ENCODE data around the gene OXSM.

OXSM gene

DNA sequence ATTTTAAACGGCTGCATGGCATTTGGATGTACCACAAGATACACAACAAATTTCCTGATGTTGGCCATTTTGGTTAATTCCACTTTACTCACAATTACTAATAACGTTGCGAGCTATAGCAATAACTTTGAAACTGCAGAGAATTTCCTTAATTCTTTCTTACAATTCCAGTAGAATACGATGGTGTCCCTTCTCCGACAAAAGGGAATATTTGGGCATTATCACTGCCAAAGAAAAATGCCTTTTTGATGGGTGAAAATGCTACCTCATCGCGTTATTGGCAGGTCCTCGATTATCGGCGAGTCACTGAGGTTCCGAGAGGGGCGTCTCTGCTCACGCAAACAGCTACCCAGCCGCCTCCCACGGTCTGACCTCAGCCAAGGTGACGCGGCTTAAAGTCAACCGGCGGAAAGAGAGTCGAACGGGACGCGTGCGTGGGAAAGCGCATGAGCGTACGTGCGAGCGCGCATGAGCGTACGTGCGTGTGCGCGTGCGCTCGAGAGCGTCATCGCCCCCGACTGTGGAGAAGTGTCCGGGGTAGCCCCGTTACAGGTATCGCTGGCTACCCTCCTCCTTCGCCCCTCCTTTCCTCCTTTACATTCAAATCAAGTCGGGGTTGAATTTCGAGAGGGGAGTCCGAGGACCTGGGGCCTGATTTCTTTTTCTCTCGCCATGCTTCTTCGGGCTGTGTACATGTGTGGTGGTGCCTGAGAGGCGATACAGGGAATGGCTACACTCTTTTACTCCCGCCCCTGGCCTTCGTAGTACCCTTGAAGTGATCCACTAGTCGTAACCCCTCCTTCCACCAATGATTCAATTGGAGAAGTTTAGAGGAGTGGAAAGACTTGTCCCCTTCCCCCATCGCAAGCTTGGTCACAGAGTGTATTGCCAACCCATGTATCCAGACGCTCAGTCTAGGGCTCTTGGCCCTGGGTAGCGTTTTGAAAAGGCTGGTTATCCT, at the start of gene OXSM:
OXSM (plus strand) TSS at position 495 of the 961 bp plus-strand sequence. CDS start 931 bp downstream, outside the sequence.
- peak; percentile 94 for DNase-seq

GRCh38 chr3:25744470-25744869, 45.4 kb upstream of the OXSM start:
- no peak for DNase-seq

DNA sequence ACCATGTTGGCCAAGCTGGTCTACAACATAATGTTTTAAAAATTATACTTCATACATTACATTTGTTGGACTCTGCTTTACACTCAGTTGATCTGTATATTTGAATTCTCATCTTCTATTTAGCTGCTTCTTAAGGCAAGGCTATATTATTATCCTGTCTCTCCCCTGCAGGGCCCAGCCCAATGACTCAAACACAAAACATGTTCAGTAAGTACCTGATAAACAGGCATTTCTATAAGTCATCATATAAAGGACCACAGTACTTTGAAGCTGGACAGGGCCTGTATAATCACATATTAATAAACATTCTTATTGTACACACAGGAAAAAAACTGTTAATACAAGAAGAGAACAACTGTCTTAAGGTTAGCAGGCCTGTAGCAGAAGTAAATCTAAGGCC, 42.9 kb upstream of the OXSM start:
- DNase-seq = no peak

DNA sequence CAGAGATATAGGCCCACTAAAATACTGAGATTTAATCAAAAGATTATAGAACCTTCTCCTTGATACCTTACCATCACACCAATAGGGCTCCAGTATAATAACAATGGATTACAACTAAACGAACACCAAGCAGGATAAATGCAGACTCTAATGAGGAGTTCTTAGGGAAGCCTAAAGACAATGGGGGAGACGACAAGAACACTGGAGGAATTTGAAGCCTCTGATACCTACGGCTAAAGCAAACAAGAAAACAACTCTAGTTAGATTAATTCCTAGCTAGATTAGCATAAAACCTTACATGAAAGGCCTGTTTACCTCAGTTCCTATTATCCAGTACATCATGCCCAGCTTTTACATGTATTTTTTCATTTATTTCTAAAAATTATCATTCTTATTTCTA, 41.7 kb upstream of the OXSM start:
- DNase-seq = no peak

- DNase-seq = no peak
Measured at GRCh38 chr3:25749031-25749581, 40.8 kb upstream of the OXSM start.

DNA sequence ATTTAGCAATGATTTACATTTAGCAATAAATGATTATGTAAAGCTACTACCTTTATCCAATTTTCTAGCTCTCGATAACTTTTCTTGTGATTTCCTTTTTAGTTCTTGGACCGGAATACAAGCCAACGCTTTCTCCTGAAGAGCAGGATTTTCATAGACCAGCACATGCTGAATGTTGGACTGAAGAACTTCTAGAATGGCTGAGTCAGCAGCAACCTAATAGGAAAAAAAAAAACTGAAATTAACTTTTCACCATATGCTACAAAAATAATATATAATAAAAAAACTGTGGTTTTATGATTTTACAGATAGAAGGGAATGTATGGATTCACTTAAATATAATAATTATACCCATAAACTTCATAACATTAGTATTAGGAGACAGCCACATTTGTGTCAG, 38.8 kb upstream of the OXSM start:
- no peak for DNase-seq

DNA sequence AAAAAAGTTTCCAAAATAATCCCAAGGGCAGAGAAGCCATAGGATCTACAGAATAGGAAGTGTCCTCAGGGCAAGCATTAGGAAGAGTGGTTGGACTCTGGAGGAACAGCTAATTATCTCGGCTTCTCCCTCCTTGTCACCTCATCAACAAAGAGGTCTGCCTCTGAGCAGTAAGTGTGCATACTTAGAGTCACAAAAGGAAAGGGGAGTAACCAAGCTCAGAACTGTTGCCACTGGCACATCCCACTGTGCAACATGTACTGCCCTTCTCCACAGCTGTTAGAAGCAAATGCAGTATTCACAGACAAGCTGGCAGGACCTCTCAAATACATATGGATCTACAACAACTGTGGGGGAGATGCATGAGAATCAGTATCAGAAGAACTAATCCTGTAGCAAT, 38.2 kb upstream of the OXSM start:
- no peak for DNase-seq

- DNase-seq = no peak
Measured at GRCh38 chr3:25768851-25769250, 21.0 kb upstream of the OXSM start.

DNA sequence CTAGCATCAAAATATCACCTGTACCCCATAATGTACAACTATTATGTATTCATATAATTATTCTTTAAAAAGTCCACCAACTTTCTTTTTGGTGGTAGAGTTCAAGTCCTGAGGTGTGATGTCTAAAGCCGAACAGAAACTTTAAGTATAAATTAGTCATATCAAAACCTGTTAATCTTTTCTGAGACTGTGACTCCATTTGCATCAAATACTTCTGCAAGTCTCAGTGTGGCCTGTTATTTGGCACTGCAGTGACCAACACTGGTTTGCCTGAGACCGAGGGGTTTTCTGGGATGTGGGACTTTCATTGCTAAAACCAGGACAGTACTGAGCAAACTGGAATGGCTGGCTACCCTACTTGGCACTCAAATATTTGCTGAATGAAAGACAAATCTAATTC, 14.0 kb upstream of the OXSM start:
- DNase-seq = no peak

GRCh38 chr3:25780618-25781017, 9.3 kb upstream of the OXSM start:
- no peak for DNase-seq

DNA sequence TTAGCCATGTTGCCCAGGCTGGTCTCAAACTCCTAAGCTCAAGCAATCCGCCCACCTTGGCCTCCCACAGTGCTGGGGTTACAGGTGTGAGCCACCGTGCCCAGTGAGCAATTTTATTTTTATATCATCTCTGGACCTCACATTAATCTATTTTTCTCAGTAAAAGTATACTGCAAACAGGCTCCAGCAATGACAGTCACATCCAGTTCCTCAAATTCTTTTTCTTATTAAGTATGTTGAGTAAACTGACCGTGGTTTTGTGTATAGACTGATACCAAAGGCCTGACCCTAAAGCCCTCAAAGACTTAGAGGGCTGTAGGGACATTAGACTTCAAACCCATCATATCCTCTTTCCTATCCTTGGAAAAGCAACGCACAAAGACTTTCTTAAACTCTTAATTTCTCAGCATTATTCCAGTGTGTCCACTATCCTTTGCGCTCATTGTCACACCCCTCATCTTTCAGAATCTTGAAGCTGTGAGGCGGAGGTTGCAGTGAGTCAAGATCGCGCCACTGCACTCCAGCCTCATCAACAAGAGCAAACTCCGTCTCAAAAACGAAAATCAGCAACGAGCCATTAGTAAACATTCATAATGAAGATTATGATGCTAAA, 8.6 kb upstream of the OXSM start:
- DNase-seq = no peak

- no peak for DNase-seq
Measured at GRCh38 chr3:25781758-25782594, 7.9 kb upstream of the OXSM start.

- no peak for DNase-seq
Measured at GRCh38 chr3:25782636-25782937, 7.3 kb upstream of the OXSM start.

GRCh38 chr3:25782938-25783660, 6.8 kb upstream of the OXSM start, which contains the start of gene NGLY1:
Gene NGLY1 (minus strand): TSS chr3:25783443. CDS start chr3:25783390, 53 bp downstream.
- peak; percentile 86 for DNase-seq

DNA sequence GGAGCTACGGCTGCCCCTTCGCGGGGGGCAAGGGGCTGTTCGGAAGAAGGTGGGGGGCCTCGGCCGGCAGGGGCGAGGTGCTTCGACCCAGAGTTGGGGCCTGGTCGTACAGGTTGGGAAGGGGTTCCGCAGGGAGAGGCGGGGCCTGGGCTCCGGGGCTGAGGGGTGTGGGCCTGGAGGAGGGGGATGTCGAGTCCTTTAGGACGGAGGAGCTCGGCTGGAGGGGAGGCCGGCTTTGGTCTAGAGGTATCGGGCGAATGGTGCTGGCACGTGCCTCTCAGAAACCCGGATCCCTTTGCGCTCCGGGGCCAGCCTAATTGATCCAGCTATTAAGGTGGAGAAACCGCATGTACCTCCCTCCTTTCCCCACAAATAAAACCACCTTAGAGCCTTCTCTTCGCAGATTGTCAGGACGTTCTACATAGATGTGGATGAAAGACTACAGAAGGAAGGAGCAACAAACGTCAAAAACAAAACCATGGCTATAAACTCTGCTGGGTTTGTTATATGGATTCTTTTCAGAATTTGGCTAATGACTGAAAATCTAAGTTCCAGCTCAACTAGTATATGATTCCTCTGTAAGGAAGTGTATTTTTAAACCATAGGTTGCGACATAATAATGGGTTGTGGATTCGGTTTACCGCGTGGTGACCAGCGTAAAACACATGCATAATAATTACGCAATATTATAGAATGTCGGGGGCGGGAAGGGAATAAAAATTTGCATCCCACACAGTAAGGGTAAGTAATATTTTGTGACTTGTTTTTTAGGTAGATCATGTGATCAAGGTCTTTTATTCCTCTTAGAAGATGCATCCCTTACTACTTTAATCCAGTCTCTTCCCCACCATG, 6.0 kb upstream of the OXSM start:
- no peak for DNase-seq

DNA sequence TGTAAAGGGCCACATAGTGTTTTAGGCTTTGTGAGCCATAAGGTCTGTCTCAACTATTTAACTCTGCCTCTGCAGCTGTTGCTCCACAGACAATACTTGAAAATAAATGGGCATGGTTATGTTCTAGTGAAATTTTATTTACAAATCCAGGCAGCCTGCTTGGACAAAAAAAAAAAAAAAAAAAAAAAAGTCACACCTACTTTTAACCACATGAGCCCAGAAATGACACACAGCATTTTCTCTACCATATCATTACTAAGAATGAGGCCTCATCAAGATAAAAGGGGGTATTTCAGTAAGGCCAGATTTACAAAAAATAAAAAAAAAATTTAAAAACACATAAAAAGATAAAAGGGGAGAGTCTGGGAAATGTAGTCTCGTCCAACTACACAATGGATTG, 4.9 kb upstream of the OXSM start:
- no peak for DNase-seq

- no peak for DNase-seq
Measured at GRCh38 chr3:25785826-25786225, 4.1 kb upstream of the OXSM start.

DNA sequence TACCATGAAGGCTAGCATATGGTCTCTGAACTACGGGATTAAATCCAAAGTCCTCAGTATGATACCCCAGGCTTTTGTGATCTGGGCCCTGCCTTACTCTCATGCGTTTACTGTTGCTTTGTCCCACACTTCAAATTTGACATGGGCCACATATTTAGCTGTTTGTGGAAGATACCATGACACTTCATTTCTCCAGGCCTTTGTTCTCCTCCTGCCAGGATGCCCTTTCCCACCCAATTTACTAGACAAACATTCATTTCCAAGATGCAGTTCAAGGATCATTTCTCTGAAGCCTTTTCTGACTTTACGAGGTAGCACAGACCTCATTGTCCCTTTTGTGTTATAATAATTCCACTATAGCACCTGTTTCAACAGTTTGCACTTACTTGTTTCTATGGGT, 2.2 kb upstream of the OXSM start:
- DNase-seq = no peak

DNA sequence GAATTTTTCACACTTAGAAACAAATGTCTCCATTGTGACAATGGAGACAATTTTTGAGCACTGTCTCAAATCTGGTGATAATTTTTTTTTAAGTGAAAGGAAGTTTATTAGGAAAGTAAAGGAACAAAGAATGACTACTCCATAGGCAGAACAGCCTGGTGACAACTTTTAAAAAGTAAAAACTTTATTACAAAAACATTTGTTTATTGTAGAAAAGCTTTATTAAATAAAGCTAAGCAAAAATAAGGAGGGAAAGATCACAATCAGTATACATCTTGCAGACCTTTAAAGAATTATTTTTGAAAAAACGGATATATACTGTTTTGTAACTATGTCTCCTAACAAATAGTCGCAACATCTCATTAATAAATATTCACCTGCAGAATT, 688 bp upstream of the OXSM start:
- DNase-seq = no peak

GRCh38 chr3:25801786-25802185, 11.9 kb downstream of the OXSM start:
- DNase-seq = no peak

DNA sequence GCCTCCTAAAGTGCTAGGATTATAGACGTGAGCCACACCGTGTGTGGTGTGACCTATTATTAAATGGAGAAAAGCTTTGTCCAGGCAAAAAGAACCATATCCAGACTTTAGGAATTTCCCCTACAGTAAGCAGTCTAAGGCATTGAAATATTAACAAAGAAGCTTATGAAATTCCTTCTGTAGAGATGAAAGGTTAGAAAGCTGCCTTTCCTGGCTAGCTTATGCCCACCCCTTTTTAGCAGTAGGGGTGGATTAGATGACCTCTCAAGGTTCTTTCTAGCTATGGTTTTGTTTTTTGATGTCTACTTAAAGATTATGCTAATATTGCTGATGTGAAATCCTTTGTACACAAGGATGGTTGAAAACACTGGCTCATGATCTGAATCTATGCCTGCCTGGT, 13.9 kb downstream of the OXSM start:
- DNase-seq = no peak

DNA sequence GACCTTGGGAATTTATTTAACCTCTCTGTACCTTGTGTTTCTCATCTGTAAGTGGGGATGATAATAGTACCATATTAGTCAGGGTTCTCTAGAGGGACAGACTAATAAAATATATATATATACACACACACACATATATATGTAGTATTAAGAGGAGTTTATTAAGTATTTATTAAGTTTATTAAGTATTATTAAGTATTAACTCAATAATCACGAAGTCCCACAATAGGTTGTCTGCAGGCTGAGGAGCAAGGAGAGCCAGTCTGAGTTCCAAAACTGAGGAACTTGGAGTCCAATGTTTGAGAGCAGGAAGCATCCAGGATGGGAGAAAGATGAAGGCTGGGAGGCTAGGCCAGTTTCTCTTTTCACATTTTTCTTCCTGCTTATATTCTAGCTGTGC, 14.8 kb downstream of the OXSM start:
- no peak for DNase-seq
